ENCODE measurements around the gene ZBTB20.

ZBTB20 gene

GRCh38 chr3:114374433-114374990 is 772.6 kb downstream of the ZBTB20 start:
- DNase-seq (ENCODE audit: low read depth in 2 of 2) = no peak

GRCh38 chr3:114370537-114371174 is 776.4 kb downstream of the ZBTB20 start:
- no peak for DNase-seq (ENCODE audit: low read depth in 2 of 2)

GRCh38 chr3:114365909-114366308 is 781.2 kb downstream of the ZBTB20 start:
- no peak for DNase-seq (ENCODE audit: low read depth in 2 of 2)

GRCh38 chr3:114364806-114365654 is 782.1 kb downstream of the ZBTB20 start:
- DNase-seq (ENCODE audit: low read depth in 2 of 2) = no peak

GRCh38 chr3:114363554-114364202 is 783.4 kb downstream of the ZBTB20 start:
- DNase-seq (ENCODE audit: low read depth in 2 of 2) = no peak

GRCh38 chr3:114362815-114363214 is 784.3 kb downstream of the ZBTB20 start:
- no peak for DNase-seq (ENCODE audit: low read depth in 2 of 2)

GRCh38 chr3:114361391-114361790 is 785.7 kb downstream of the ZBTB20 start:
- no peak for DNase-seq (ENCODE audit: low read depth in 2 of 2)

GRCh38 chr3:114356525-114356924 is 790.6 kb downstream of the ZBTB20 start:
- no peak for DNase-seq (ENCODE audit: low read depth in 2 of 2)

GRCh38 chr3:114356066-114356465 is 791.0 kb downstream of the ZBTB20 start:
- DNase-seq (ENCODE audit: low read depth in 2 of 2) = no peak

GRCh38 chr3:114355653-114356052 is 791.4 kb downstream of the ZBTB20 start:
- DNase-seq (ENCODE audit: low read depth in 2 of 2) = no peak

GRCh38 chr3:114351822-114352145 is 795.3 kb downstream of the ZBTB20 start:
- DNase-seq (ENCODE audit: low read depth in 2 of 2) = no peak

GRCh38 chr3:114351123-114351821 is 795.8 kb downstream of the ZBTB20 start:
- DNase-seq (ENCODE audit: low read depth in 2 of 2) = no peak

GRCh38 chr3:114350690-114351089 is 796.4 kb downstream of the ZBTB20 start:
- no peak for DNase-seq (ENCODE audit: low read depth in 2 of 2)

- no peak for DNase-seq (ENCODE audit: low read depth in 2 of 2)
Measured at GRCh38 chr3:114350271-114350670, 796.8 kb downstream of the ZBTB20 start.

- no peak for DNase-seq (ENCODE audit: low read depth in 2 of 2)
Measured at GRCh38 chr3:114344492-114344891, 802.6 kb downstream of the ZBTB20 start.

- no peak for DNase-seq (ENCODE audit: low read depth in 2 of 2)
Measured at GRCh38 chr3:114338651-114339357, 808.3 kb downstream of the ZBTB20 start.

- no peak for DNase-seq (ENCODE audit: low read depth in 2 of 2)
Measured at GRCh38 chr3:114336857-114337256, 810.2 kb downstream of the ZBTB20 start.

- DNase-seq (ENCODE audit: low read depth in 2 of 2) = no peak
Measured at GRCh38 chr3:114336122-114336697, 810.9 kb downstream of the ZBTB20 start.

- DNase-seq (ENCODE audit: low read depth in 2 of 2) = no peak
Measured at GRCh38 chr3:114333923-114334240, 813.2 kb downstream of the ZBTB20 start.

- DNase-seq (ENCODE audit: low read depth in 2 of 2) = no peak
Measured at GRCh38 chr3:114333180-114333922, 813.7 kb downstream of the ZBTB20 start.
